Muscle layer of colon (tissue), 2 donors: ENCODE measurements around the gene NPDC1.
"Not testable (repeated sequence)": the region's sequence is repeated elsewhere in the genome, so short reads cannot be mapped to it uniquely, and the experiment has no call there.

Source experiments
- H3K27ac ChIP-seq: one replicate; pipeline ENCODE4 v1.7.0; 2013; ENCODE audit warnings: low read depth, mild to moderate bottlenecking, low read length, moderate library complexity
- H3K27me3 ChIP-seq, 2 donors: one replicate each; pipeline ENCODE4 v1.7.0; 2013; ENCODE audit warnings: low read length in 2 of 2, mild to moderate bottlenecking in 2 of 2; ENCODE audit not compliant: insufficient read depth in 2 of 2, control insufficient read depth in 1 of 2
- H3K36me3 ChIP-seq: one replicate; pipeline ENCODE4 v1.7.0; 2013; ENCODE audit warnings: mild to moderate bottlenecking, low read length; ENCODE audit not compliant: insufficient read depth
- H3K4me1 ChIP-seq: one replicate; pipeline ENCODE4 v1.7.0; 2013; ENCODE audit warnings: mild to moderate bottlenecking, low read length; ENCODE audit not compliant: insufficient read depth
- H3K4me3 ChIP-seq, 2 donors: one replicate each; pipeline ENCODE4 v1.7.0; 2013; ENCODE audit warnings: low read length in 2 of 2, low read depth in 1 of 2, mild to moderate bottlenecking in 1 of 2, moderate library complexity in 1 of 2
- H3K9ac ChIP-seq: one replicate; pipeline ENCODE4 v1.7.0; 2013; ENCODE audit warnings: low read length
- H3K9me3 ChIP-seq: one replicate; pipeline ENCODE4 v1.7.0; 2013; ENCODE audit warnings: mild to moderate bottlenecking, low read length
- donor health status: abdominal sarcoma.
- donor health status: Adenocarcinoma of cecum.

Gene NPDC1

GRCh38 chr9:137034039-137034708, 11.8 kb downstream of the NPDC1 start:
- Histone ChIP-seq H3K36me3 (peaks cover 6% of the 10 kb centered on the region), H3K9me3 (no peaks in the 10 kb centered on the region), H3K4me3 (no peak overlapping the region), H3K9ac (no peak overlapping the region), H3K27ac (no peak overlapping the region), H3K4me1 (peaks cover 6% of the 10 kb centered on the region), H3K27me3 (peaks cover 3 to 7% of the 10 kb centered on the region in 2 donors)

GRCh38 chr9:137033481-137033880, 12.5 kb downstream of the NPDC1 start:
- not testable (repeated sequence) for H3K9me3 ChIP-seq, H3K27ac ChIP-seq, H3K36me3 ChIP-seq, H3K4me3 ChIP-seq, H3K27me3 ChIP-seq, H3K9ac ChIP-seq
- peaks cover 13% of the 10 kb centered on the region for H3K4me1 ChIP-seq

GRCh38 chr9:137032858-137033257, 13.1 kb downstream of the NPDC1 start:
- Histone ChIP-seq H3K27ac (no peak overlapping the region), H3K9me3 (no peaks in the 10 kb centered on the region), H3K9ac (no peak overlapping the region), H3K27me3 (peaks cover 3 to 7% of the 10 kb centered on the region in 2 donors), H3K36me3 (no peaks in the 10 kb centered on the region), H3K4me1 (peaks cover 14% of the 10 kb centered on the region), H3K4me3 (no peak overlapping the region)

- Histone ChIP-seq H3K27me3 (peaks cover 3 to 7% of the 10 kb centered on the region in 2 donors), H3K9ac (no peak within 1 kb of the TSS), H3K9me3 (no peaks in the 10 kb centered on the region), H3K4me3 (no peak within 1 kb of the TSS), H3K27ac (no peak within 1 kb of the TSS), H3K36me3 (no peaks in the 10 kb centered on the region), H3K4me1 (peaks cover 18% of the 10 kb centered on the region)
Observed at GRCh38 chr9:137031904-137032640, 13.9 kb downstream of the NPDC1 start, which contains the start of gene FUT7. TSS of gene FUT7 (minus strand) at chr9:137032088. CDS start at chr9:137031991, 97 bp downstream.

GRCh38 chr9:137030538-137031527, 15.1 kb downstream of the NPDC1 start:
- H3K9ac ChIP-seq, result no peak overlapping the region
- H3K4me1 ChIP-seq, result peaks cover 27% of the 10 kb centered on the region
- no peaks in the 10 kb centered on the region for H3K9me3 ChIP-seq
- peaks cover 2 to 7% of the 10 kb centered on the region in 2 donors for H3K27me3 ChIP-seq
- no peak overlapping the region for H3K4me3 ChIP-seq
- no peaks in the 10 kb centered on the region for H3K36me3 ChIP-seq
- H3K27ac ChIP-seq, result no peak overlapping the region

GRCh38 chr9:137030006-137030405, 16.0 kb downstream of the NPDC1 start:
- Histone ChIP-seq H3K4me1 (peaks cover 27% of the 10 kb centered on the region), H3K4me3 (no peak overlapping the region), H3K27ac (no peak overlapping the region), H3K36me3 (no peaks in the 10 kb centered on the region), H3K9me3 (no peaks in the 10 kb centered on the region), H3K27me3 (peaks cover 0 to 7% of the 10 kb centered on the region in 2 donors), H3K9ac (no peak overlapping the region)

- Histone ChIP-seq H3K36me3 (no peaks in the 10 kb centered on the region), H3K27me3 (no peaks in the 10 kb centered on the region), H3K4me3 (peak overlapping the region in 1 of 2 donors; percentile 71), H3K27ac (peak overlapping the region; percentile 52), H3K4me1 (peaks cover 27% of the 10 kb centered on the region), H3K9ac (no peak overlapping the region), H3K9me3 (no peaks in the 10 kb centered on the region)
Observed at GRCh38 chr9:137029058-137029936, 16.7 kb downstream of the NPDC1 start.

- no peaks in the 10 kb centered on the region for H3K9me3 ChIP-seq
- no peak overlapping the region for H3K9ac ChIP-seq
- no peaks in the 10 kb centered on the region for H3K36me3 ChIP-seq
- peaks cover 27% of the 10 kb centered on the region for H3K4me1 ChIP-seq
- peak overlapping the region; percentile 52 for H3K27ac ChIP-seq
- H3K27me3 ChIP-seq, result no peaks in the 10 kb centered on the region
- peak overlapping the region; percentile 38 to 71 for H3K4me3 ChIP-seq
Observed at GRCh38 chr9:137028263-137029057, 17.5 kb downstream of the NPDC1 start.

GRCh38 chr9:137027369-137028262, 18.4 kb downstream of the NPDC1 start, which contains the start of gene ABCA2:
TSS of gene ABCA2 (minus strand) at chr9:137028237. CDS start at chr9:137028140, 97 bp downstream.
- H3K27ac ChIP-seq, result peak within 1 kb of the TSS; percentile 52
- H3K4me1 ChIP-seq, result peaks cover 27% of the 10 kb centered on the region
- H3K9ac ChIP-seq, result no peak within 1 kb of the TSS
- H3K9me3 ChIP-seq, result no peaks in the 10 kb centered on the region
- H3K36me3 ChIP-seq, result no peaks in the 10 kb centered on the region
- H3K27me3 ChIP-seq, result no peaks in the 10 kb centered on the region
- peak within 1 kb of the TSS; percentile 38 to 71 for H3K4me3 ChIP-seq
